NK-92 (cell line): Measurements from ENCODE around the gene TOLLIP.

ENCODE experiments used
- DNase-seq: peaks from one replicate; lab custom pipeline; 2025; ENCODE audit not compliant: unreplicated experiment; lab: John Stamatoyannopoulos, UW

Gene TOLLIP

GRCh38 chr11:1283906-1284305 is 25.5 kb downstream of the TOLLIP start:
- DNase-seq, result no peak

DNA sequence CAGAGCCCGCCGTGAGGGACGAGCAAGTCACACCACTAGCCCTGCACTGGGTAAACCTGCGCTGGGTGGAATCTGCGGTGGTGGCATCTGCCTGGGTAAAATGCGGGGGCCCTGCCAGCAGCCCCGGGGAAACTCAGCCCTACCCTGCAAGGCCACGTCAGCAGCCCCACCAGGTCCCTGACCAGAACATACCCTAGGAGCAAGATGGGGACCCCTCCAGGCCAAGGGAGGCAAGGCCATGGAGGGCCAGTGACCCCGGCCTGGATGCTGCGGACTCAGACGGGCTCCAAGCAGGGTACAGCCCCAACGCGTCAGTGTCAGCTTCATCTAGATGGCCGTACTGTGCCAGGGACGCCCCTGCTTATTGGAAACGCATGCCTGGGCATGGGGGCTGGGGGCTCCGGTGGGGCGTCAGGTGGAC is 26.3 kb downstream of the TOLLIP start:
- DNase-seq, result no peak

DNA sequence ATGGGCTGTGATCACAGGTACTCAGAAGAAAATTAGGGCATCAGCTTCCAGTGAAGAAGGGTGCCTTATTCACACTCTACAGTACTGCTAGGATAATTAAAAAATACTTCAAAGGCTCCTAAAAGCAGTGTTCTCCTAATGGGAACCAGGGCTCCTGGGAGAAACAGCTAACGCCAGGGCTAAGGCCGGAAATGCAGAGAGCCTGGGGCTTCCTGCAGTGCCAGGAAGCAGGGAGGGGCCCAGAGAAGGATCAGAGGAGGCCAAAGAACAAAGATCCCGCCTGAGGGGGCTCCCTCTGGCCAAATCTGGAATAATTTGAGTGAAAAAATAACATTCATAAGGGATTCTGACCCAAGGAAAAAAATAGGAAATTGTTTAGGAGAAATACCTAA is 27.5 kb downstream of the TOLLIP start:
- DNase-seq, result no peak

DNA sequence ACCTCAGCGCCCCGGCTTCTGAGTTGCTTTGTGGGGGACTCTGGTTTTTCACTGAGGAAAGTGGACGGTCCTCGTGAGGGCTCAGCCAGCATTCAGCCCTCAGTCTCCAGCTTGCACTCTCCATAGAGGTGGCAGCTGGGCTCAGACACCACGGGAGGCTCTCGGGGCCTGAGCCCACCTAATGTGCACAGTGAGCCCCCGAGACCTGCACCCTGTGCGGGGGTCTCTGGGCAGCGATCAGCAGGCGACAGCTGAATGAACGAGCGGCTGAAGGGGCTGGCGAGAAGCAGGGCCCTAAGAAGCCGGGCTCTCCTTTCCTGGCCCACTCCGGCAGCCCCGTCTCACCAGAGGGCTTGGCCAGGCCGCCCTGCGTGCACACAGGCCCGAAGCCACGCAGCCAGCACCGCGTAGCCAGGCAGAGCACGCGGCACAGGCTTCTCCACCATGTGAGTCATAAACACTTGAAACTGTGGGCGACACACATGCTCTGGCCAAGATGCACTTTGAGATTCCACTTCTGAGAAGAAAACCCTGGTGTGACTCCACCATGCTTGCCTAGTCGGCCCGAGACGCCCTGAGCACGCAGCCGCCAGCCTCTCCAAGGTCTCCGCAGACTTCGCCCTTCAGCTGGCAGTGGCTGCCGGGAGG is 28.0 kb downstream of the TOLLIP start:
- DNase-seq, result no peak

DNA sequence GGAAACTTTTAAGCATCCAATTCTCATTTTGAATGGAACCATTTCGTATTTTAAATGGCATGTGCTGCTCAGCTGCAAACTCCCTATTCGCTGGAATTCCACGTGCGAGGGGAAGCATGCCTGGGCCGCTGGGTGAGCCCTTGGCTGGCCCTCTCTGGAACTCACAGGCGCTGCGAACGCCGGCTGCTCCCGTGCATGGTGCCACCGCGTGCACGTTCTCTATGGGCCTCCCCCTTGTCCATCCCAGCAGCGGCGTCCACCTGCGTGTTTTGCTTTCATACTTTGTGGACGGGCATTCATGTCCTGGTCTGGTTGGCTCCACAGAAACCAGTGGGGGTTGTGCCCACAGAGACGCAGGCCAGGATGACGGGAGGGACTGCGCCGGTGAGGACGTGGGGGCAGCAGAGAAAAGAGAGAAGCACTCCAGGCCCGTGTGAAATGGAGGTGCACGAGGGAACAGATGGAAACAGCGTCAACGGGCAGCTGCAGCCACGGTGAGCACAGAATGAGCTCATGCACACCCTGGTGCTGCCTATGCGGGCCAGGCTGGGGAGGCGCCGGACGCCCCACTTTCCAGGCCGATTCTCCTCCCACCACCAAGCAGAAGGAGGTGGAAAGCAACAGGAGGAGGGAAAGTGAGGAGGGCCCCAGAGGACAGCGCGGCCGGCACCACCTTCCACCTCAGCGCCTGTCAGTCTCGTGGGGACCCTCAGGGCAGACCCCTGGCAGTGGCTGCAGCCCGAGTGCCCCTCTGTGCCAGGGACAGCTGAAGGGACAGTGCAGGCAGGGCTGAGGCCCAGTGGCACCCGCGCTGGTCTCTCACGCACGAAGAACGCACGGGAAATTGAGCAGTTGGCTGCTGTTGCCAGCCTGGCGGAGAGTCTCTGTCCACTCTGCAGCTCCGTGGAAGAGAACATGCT is 29.1 kb downstream of the TOLLIP start:
- no peak for DNase-seq

GRCh38 chr11:1279674-1280055 is 29.8 kb downstream of the TOLLIP start:
- no peak for DNase-seq

GRCh38 chr11:1278766-1279673 is 30.4 kb downstream of the TOLLIP start:
- DNase-seq, result no peak

DNA sequence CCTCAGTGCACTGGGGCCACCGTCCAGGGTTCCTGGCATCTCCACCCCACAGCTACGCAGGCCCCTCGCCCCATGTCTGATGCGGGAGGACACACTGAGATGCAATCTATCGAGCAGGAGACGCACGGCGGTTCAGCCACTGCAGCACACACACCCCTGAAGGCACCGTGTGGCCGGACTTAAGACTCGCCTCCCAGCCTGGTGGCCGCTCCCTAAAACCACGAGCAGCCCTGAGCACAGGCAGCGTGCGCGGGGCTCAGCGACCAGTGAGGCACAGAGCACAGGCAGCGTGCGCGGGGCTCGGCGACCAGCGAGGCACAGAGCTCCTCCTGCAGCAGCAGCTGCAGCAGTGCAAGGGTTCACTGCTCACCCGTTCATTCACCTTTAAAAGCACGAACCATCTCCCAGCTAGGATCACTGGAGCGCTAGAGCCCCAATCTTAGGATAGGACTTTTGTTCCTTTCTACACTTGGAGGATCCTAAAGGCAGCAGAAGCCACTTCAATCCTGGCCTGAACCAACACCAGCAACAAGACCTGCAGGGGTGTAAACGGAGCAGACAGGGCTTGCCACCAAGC is 31.4 kb downstream of the TOLLIP start:
- DNase-seq, result no peak

- DNase-seq, result no peak
Measured at GRCh38 chr11:1276866-1277615, 32.4 kb downstream of the TOLLIP start.

- DNase-seq, result no peak
Measured at GRCh38 chr11:1276041-1276790, 33.2 kb downstream of the TOLLIP start.

DNA sequence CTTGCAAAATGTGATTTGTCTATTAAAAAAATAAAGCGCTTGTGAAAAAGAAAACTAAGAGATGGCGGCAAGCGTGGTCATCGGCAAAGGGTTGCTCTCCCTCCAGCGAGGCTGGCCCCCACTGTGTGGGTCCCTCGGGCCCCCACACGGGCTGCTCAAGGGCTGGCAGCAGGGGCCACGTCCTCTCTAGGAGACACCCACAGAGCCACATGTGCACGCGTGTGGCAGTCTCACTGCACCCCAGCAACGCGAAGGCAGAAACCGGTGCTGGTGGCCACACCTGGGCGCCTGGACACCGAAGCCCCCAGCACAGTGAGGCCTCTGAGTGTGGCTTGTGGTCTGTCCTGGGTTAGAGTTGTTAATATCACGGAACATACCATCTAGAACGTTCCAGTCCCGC is 34.4 kb downstream of the TOLLIP start:
- DNase-seq, result no peak

GRCh38 chr11:1274501-1274900 is 34.9 kb downstream of the TOLLIP start:
- DNase-seq, result no peak

- DNase-seq, result no peak
Measured at GRCh38 chr11:1272531-1272930, 36.9 kb downstream of the TOLLIP start.

DNA sequence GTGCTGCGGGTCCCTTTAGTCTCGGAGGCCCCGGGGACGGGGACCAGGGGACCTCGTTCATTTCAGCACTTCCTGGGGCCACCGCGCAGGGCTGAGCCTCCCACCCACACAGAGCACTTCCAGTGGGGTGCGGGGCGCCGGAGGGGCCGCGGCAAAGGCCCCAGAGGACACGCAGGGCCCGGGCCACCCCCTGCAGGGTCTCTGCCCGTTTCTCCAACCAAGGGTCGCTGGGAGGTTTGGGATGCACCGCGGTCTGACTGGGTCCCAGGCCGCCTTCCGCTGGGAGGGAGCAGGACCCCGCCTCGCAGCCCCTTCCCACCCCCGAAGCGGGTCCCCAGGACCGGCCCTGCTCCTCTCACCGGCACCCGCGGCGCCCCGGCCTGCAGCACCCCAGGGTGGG is 37.5 kb downstream of the TOLLIP start:
- DNase-seq, result no peak

GRCh38 chr11:1271406-1271805 is 38.0 kb downstream of the TOLLIP start:
- DNase-seq, result no peak

DNA sequence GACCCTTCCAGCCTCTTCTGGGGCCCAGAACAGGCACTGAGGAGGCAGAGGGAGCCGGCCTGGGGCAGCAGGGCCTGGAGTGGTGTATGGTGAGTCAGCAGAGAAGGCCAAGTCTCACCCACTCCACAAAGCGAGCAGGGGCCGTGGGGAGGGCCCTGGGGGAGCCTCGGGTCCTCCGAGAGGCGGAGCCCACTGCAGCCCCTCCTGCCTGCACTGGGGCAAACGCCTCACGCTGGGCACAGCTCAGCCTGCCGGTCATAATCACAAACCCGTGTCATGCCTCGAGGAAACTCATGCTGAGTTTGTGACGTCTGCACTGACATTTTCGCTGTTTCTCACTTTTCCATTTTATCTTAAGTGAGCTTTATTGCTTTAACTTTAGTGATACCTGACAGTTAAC is 38.4 kb downstream of the TOLLIP start:
- DNase-seq, result no peak

DNA sequence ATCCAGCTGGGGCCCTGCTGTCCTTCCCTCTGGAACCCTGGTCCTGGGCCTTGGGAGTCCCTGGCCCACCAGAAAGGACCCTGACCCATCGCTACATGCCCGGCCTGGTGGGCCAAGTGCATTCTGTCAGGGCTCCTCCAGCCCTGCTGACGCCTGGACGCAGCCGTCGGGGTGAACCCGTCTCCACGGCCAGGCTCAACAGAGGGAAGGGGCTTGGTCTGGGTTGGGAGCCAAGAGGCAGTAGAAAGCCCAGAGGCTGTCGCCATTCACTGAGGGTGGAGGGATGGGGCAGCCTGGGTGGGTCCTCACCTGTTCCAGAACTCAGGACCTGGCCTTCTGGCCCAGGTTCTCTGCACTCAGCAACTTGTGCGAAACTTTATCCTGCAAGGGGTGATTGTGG is 39.0 kb downstream of the TOLLIP start:
- no peak for DNase-seq

GRCh38 chr11:1269957-1270356 is 39.5 kb downstream of the TOLLIP start:
- DNase-seq, result no peak

DNA sequence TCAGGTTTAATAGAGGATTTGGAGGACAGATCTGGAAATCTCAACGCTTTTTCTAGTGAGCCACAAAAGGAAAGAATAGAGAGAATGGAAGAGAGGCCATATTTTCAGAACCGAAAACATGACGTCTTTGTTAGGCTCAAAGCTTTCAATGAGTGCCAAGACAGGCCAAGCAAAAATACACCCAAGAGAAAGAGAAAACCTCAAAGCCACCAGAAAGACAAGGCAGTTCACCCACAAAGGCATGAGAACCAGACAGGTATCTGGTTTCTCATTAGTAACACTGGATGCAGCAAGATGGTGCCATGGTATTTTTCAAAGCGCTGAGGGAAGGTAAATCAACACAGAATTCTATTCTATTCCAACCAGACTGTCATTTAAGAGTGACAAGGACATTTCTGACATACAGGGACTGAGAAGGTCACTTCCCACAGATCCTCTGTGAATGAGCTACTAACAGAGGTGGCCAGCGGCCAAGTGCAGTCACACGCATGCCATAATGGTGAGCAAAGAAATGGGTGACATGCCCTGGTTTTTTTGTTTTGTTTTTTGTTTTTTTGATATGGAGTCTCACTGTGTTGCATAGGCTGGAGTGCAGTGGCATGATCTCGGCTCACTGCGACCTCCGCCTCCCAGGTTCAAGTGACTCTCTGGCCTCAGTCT is 41.9 kb downstream of the TOLLIP start:
- no peak for DNase-seq
